Natural killer cell treated with Interleukin-12 subunit alpha and Interleukin-12 subunit beta and Interleukin-15 and Interleukin-18, amount 100 ng/mL, for 72 hours (primary cell): Measurements from ENCODE around the gene MN1. TPM values are rescaled to one million over a fixed set of nuclear protein-coding genes. Genes with fewer than 3 reads are reported as not detected.

Experiments
- total RNA-seq, 2 donors: library from RNA; stranded (reverse); gene quantifications; one replicate each; pipeline ENCODE4 v1.2.3, GENCODE V29; 2022

MN1 gene
- total RNA-seq, 2 donors from 2014 or later: 0.61 to 2.5 TPM

Other genes starting within 250 kb of the MN1 start
- gene PITPNB, start 117.5 kb upstream of the MN1 start, total RNA-seq: 100 to 1,000 TPM; 105 to 123 TPM